BLaER1 treated with 17β-estradiol and CSF1 and Interleukin-3, amounts not matched to agents 10 nM and 100 nM (cell line): Measurements from ENCODE around the gene ZYG11B.
"Not testable (repeated sequence)": the region's sequence is repeated elsewhere in the genome, so short reads cannot be mapped to it uniquely, and the experiment has no call there.

Experiments
- H3K27ac ChIP-seq, 11 experiments: shearing (Covaris generic); formaldehyde crosslinking; 2 replicates each; pipeline ENCODE4 v1.8.1; 2022
- H3K27me3 ChIP-seq, 11 experiments: shearing (Covaris generic); formaldehyde crosslinking; 2 replicates each; pipeline ENCODE4 v1.8.1; 2022
- H3K36me3 ChIP-seq, 11 experiments: shearing (Covaris generic); formaldehyde crosslinking; 2 replicates each; pipeline ENCODE4 v1.8.1; 2022
- H3K4me1 ChIP-seq, 10 experiments: shearing (Covaris generic); formaldehyde crosslinking; 2 replicates each; pipeline ENCODE4 v1.8.1; 2022
- H3K4me2 ChIP-seq, 11 experiments: shearing (Covaris generic); formaldehyde crosslinking; 2 replicates each; pipeline ENCODE4 v1.8.1; 2022
- H3K4me3 ChIP-seq, 10 experiments: shearing (Covaris generic); formaldehyde crosslinking; 2 replicates each; pipeline ENCODE4 v1.8.1; 2022
- H3K9ac ChIP-seq, 11 experiments: shearing (Covaris generic); formaldehyde crosslinking; 2 replicates each; pipeline ENCODE4 v1.8.1; 2022
- H3K9me3 ChIP-seq, 11 experiments: shearing (Covaris generic); formaldehyde crosslinking; replicated peaks in 1 of 11; 2 replicates each; pipeline ENCODE4 v1.8.1; 2022
- H4K20me1 ChIP-seq, 11 experiments: shearing (Covaris generic); formaldehyde crosslinking; 2 replicates each; pipeline ENCODE4 v1.8.1; 2022
- Cebpa-rat ChIP-seq, 11 experiments: shearing (Covaris generic); IDR thresholded peaks; 2 replicates each; pipeline ENCODE4 v1.8.1; 2022

Gene ZYG11B

DNA sequence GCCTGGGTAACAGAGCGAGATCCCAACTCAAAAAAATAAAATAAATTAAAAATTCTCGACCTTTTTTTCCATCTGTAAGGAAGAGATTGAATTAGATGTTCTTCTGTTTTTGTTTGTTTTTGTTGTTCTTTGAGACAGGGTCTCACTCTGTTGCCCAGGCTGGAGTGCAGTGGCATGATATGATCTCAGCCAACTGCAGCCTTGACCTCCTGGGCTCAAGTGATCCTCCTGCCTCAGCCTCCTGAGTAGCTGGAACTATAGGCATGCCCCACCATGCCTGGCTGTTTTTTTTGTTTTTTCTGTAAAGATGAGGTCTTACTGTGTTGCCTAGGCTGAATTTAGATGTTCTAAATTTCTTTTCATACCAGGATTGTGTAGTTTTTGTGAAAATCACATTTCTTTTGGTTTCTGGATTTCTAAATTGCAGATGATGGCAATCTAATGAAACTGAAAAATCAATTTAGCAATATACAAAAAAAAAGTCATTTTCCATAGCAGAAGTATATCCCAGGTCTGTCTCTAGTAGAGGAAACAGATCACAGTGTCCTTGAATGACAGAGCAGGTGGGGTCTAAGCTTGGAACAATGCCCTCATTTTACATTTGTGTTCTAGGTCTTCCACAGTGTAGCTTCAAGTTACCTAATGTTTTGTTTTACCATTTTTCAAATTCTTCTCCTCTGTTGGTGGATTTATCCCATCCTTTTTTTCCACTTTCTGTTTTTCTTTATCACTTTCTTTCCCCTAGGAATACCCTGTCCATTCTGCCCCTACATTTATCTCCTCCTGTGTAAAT lies 136.6 kb downstream of the ZYG11B start:
- Histone ChIP-seq H3K27me3 (no peaks in the 10 kb centered on the region), H4K20me1 (no peaks in the 10 kb centered on the region), H3K4me2 (no peak overlapping the region), H3K9ac (no peak overlapping the region), H3K36me3 (no peaks in the 10 kb centered on the region), H3K9me3 (no peaks in the 10 kb centered on the region), H3K4me1 (no peaks in the 10 kb centered on the region), H3K4me3 (no peak overlapping the region), H3K27ac (no peak overlapping the region)
- TF ChIP-seq Cebpa-rat (IDR thresholded peaks at IDR 0.05): no peak

DNA sequence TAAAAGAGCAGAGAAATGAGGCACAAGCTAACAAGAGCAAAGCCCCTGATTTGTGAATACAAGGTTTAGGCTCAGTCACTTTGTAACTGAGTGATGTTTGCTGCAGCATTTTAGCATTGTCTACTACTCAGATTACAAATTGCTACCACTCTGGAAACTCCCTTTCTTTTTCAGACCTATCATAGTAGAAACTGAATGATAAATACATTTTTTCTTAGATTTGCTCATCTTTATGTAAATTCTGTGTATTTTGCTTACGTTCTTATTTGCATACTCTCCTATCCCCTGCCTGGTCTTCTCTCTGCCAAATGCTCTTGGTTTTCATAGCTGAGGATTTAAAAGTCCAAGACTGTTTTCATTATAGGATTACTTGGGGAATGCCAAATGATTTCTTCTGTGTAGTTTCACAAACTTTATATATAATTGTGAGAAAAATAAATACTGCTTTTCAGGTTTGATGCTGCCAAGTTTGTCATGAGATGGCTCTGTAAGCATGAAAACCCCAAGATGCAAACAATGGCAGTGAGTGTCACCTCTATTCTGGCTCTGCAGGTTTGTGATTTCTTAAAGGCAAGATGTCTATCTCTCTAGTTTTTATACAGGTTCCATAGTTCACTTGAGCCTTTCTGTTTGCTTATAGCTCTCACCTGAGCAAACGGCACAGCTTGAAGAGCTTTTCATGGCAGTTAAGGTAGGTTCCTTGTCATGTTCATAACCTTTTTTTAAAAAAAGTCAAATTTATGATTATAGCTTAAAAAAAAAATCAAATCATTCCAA lies 141.0 kb downstream of the ZYG11B start:
- Histone ChIP-seq H3K4me2 (no peak overlapping the region), H3K9me3 (peaks cover 0 to 6% (median 0%) of the 10 kb centered on the region in 11 experiments; a peak in 1 of 22 replicates), H3K36me3 (no peaks in the 10 kb centered on the region), H3K9ac (no peak overlapping the region), H3K4me3 (no peak overlapping the region), H3K27me3 (no peaks in the 10 kb centered on the region), H4K20me1 (no peaks in the 10 kb centered on the region), H3K27ac (no peak overlapping the region), H3K4me1 (no peaks in the 10 kb centered on the region)
- no peak for TF ChIP-seq Cebpa-rat (IDR thresholded peaks at IDR 0.05)

DNA sequence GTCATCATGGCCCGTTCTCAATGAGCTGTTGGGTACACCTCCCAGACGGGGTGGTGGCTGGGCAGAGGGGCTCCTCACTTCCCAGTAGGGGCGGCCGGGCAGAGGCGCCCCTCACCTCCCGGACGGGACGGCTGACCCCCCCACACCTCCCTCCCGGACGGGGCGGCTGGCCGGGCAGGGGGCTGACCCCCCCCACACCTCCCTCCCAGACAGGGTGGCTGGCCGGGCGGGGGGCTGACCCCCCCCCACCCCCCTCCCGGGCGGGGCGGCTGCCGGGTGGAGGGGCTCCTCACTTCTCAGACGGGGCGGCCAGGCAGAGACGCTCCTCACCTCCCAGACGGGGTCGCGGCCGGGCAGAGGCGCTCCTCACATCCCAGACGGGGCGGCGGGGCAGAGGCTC lies 143.5 kb downstream of the ZYG11B start:
- not testable (repeated sequence) for H3K27me3 ChIP-seq, H3K4me2 ChIP-seq, H4K20me1 ChIP-seq, H3K4me1 ChIP-seq, H3K9me3 ChIP-seq, H3K4me3 ChIP-seq, H3K36me3 ChIP-seq, H3K9ac ChIP-seq, H3K27ac ChIP-seq

GRCh38 chr1:52876843-52877242 lies 150.6 kb downstream of the ZYG11B start:
- Histone ChIP-seq H4K20me1 (no peaks in the 10 kb centered on the region), H3K4me3 (no peak overlapping the region), H3K27me3 (no peaks in the 10 kb centered on the region), H3K4me1 (no peaks in the 10 kb centered on the region), H3K27ac (no peak overlapping the region), H3K4me2 (no peak overlapping the region), H3K9me3 (0 out of 22 replicates have a peak, but pooled peaks cover 0 to under 1% (median 0%) of the 10 kb centered on the region in 11 experiments), H3K36me3 (no peaks in the 10 kb centered on the region), H3K9ac (no peak overlapping the region)
- TF ChIP-seq Cebpa-rat (IDR thresholded peaks at IDR 0.05): no peak
